ENCODE data around the gene CA5A. TPM values are rescaled to one million over a fixed set of nuclear protein-coding genes. Genes with fewer than 3 reads are reported as not detected.

CA5A gene
- total and polyA plus RNA-seq, 2 of the 13 experiments (the other 11 are each of a cell fraction or from before 2014, with no cell fraction given), result 66.8 to 106 TPM

GRCh38 chr16:87951552-87952538, 15.5 kb upstream of the CA5A start (continued):
- TF ChIP-seq, protein P1, sequence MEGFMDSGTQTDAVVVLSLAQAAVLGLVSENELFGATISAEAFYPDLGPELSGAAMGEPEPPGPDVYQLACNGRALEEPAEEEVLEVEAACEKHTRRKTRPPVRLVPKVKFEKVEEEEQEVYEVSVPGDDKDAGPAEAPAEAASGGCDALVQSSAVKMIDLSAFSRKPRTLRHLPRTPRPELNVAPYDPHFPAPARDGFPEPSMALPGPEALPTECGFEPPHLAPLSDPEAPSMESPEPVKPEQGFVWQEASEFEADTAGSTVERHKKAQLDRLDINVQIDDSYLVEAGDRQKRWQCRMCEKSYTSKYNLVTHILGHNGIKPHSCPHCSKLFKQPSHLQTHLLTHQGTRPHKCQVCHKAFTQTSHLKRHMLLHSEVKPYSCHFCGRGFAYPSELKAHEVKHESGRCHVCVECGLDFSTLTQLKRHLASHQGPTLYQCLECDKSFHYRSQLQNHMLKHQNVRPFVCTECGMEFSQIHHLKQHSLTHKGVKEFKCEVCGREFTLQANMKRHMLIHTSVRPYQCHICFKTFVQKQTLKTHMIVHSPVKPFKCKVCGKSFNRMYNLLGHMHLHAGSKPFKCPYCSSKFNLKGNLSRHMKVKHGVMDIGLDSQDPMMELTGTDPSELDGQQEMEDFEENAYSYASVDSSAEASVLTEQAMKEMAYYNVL (CRISPR knock-in tag; IDR thresholded peaks at IDR 0.05; ENCODE audit: borderline replicate concordance), result no peak
- no peak for TF ChIP-seq ISL2 (CRISPR knock-in tag; IDR thresholded peaks at IDR 0.05)
- TF ChIP-seq, protein P2, sequence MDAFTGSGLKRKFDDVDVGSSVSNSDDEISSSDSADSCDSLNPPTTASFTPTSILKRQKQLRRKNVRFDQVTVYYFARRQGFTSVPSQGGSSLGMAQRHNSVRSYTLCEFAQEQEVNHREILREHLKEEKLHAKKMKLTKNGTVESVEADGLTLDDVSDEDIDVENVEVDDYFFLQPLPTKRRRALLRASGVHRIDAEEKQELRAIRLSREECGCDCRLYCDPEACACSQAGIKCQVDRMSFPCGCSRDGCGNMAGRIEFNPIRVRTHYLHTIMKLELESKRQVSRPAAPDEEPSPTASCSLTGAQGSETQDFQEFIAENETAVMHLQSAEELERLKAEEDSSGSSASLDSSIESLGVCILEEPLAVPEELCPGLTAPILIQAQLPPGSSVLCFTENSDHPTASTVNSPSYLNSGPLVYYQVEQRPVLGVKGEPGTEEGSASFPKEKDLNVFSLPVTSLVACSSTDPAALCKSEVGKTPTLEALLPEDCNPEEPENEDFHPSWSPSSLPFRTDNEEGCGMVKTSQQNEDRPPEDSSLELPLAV (CRISPR knock-in tag; conservative IDR thresholded peaks at IDR 0.05; ENCODE audit: low read depth), result no peak
- no peak for TF ChIP-seq ZNF207 (IDR thresholded peaks at IDR 0.05; ENCODE audit: borderline replicate concordance)
- 0 out of 2 replicates have a peak, but pooled peaks have one; percentile 48 for TF ChIP-seq CCDC6 (CRISPR knock-in tag; IDR thresholded peaks at IDR 0.05)
- peak; percentile 13; the same call in 1 of the 2 replicates for TF ChIP-seq UBTF (CRISPR knock-in tag; IDR thresholded peaks at IDR 0.05)
- TF ChIP-seq, protein P3, sequence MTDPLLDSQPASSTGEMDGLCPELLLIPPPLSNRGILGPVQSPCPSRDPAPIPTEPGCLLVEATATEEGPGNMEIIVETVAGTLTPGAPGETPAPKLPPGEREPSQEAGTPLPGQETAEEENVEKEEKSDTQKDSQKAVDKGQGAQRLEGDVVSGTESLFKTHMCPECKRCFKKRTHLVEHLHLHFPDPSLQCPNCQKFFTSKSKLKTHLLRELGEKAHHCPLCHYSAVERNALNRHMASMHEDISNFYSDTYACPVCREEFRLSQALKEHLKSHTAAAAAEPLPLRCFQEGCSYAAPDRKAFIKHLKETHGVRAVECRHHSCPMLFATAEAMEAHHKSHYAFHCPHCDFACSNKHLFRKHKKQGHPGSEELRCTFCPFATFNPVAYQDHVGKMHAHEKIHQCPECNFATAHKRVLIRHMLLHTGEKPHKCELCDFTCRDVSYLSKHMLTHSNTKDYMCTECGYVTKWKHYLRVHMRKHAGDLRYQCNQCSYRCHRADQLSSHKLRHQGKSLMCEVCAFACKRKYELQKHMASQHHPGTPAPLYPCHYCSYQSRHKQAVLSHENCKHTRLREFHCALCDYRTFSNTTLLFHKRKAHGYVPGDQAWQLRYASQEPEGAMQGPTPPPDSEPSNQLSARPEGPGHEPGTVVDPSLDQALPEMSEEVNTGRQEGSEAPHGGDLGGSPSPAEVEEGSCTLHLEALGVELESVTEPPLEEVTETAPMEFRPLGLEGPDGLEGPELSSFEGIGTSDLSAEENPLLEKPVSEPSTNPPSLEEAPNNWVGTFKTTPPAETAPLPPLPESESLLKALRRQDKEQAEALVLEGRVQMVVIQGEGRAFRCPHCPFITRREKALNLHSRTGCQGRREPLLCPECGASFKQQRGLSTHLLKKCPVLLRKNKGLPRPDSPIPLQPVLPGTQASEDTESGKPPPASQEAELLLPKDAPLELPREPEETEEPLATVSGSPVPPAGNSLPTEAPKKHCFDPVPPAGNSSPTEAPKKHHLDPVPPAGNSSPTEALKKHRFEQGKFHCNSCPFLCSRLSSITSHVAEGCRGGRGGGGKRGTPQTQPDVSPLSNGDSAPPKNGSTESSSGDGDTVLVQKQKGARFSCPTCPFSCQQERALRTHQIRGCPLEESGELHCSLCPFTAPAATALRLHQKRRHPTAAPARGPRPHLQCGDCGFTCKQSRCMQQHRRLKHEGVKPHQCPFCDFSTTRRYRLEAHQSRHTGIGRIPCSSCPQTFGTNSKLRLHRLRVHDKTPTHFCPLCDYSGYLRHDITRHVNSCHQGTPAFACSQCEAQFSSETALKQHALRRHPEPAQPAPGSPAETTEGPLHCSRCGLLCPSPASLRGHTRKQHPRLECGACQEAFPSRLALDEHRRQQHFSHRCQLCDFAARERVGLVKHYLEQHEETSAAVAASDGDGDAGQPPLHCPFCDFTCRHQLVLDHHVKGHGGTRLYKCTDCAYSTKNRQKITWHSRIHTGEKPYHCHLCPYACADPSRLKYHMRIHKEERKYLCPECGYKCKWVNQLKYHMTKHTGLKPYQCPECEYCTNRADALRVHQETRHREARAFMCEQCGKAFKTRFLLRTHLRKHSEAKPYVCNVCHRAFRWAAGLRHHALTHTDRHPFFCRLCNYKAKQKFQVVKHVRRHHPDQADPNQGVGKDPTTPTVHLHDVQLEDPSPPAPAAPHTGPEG (CRISPR knock-in tag; IDR thresholded peaks at IDR 0.05), result 0 out of 2 replicates have a peak, but pooled peaks have one; percentile 23
- TF ChIP-seq ISX (CRISPR knock-in tag; conservative IDR thresholded peaks at IDR 0.05), result no peak
- TF ChIP-seq NFIC (IDR thresholded peaks at IDR 0.05; ENCODE audit: low read length), result no peak
- TF ChIP-seq ZNF558 (CRISPR knock-in tag; IDR thresholded peaks at IDR 0.05; ENCODE audit: borderline replicate concordance), result no peak
- TF ChIP-seq, protein P4, sequence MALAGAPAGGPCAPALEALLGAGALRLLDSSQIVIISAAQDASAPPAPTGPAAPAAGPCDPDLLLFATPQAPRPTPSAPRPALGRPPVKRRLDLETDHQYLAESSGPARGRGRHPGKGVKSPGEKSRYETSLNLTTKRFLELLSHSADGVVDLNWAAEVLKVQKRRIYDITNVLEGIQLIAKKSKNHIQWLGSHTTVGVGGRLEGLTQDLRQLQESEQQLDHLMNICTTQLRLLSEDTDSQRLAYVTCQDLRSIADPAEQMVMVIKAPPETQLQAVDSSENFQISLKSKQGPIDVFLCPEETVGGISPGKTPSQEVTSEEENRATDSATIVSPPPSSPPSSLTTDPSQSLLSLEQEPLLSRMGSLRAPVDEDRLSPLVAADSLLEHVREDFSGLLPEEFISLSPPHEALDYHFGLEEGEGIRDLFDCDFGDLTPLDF (CRISPR knock-in tag; IDR thresholded peaks at IDR 0.05), result 0 out of 2 replicates have a peak, but pooled peaks have one; percentile 44
- TF ChIP-seq IRF2 (CRISPR knock-in tag; IDR thresholded peaks at IDR 0.05), result peak; percentile 8; the same call in 1 of the 2 replicates
